Stimulated activated CD4-positive, alpha-beta T cell treated with anti-CD3 and anti-CD28 coated beads, TNF-alpha, amount 100 ng/mL, for 1 hour (primary cell): Measurements from ENCODE around the gene ABCA5.

Experiments used
- DNase-seq, 3 donors: peaks; one replicate each; pipeline ENCODE4 v3.0.0-alpha.2; 2020; ENCODE audit warnings: low read depth in 3 of 3, low spot score in 1 of 3

Gene ABCA5, protein sequence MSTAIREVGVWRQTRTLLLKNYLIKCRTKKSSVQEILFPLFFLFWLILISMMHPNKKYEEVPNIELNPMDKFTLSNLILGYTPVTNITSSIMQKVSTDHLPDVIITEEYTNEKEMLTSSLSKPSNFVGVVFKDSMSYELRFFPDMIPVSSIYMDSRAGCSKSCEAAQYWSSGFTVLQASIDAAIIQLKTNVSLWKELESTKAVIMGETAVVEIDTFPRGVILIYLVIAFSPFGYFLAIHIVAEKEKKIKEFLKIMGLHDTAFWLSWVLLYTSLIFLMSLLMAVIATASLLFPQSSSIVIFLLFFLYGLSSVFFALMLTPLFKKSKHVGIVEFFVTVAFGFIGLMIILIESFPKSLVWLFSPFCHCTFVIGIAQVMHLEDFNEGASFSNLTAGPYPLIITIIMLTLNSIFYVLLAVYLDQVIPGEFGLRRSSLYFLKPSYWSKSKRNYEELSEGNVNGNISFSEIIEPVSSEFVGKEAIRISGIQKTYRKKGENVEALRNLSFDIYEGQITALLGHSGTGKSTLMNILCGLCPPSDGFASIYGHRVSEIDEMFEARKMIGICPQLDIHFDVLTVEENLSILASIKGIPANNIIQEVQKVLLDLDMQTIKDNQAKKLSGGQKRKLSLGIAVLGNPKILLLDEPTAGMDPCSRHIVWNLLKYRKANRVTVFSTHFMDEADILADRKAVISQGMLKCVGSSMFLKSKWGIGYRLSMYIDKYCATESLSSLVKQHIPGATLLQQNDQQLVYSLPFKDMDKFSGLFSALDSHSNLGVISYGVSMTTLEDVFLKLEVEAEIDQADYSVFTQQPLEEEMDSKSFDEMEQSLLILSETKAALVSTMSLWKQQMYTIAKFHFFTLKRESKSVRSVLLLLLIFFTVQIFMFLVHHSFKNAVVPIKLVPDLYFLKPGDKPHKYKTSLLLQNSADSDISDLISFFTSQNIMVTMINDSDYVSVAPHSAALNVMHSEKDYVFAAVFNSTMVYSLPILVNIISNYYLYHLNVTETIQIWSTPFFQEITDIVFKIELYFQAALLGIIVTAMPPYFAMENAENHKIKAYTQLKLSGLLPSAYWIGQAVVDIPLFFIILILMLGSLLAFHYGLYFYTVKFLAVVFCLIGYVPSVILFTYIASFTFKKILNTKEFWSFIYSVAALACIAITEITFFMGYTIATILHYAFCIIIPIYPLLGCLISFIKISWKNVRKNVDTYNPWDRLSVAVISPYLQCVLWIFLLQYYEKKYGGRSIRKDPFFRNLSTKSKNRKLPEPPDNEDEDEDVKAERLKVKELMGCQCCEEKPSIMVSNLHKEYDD (N-terminal part only)

DNA sequence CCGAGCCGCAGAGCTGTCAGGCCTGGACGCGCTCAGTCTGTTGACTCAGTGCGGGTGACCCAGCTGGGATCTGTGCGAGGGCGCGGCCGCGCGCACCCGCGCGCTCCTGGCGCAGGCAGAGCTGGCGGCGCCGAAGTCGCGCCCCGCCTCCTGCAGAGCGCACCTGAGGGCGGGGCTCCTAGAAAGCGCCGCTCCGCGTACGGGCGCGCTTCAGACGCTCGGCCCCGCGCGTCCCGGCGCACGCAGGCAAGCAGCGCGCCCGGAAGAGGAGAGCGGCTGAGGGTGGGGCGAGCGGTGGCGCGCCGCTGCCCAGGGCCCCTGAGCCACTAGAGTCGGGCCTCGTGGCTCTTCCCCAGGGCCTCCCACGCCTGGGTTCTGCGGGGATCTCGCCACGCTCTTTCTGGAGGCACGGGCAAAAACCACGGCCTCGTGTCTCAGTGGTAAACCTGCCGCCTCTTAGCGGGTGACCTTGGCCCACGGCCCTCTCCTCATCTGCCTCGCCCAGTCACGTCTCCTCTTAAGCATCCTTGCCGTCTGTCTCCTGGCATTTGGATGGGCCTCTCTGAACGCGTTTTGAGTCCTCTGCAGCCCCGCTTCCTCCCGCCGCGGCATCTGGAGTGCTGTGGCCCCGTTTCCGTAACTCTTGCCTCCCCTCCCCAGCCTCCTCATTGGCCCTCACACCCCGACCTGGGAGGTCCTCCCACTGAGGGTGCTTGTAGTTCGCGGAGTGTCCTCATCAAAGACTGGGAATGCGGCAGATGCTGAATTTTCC lies at the start of gene ABCA5:
Gene ABCA5 (minus strand): TSS at position 74 of the 772 bp plus-strand sequence. CDS start 12,718 bp downstream, outside the sequence.
- peak; percentile 64 to 81 (median 67) for DNase-seq

DNA sequence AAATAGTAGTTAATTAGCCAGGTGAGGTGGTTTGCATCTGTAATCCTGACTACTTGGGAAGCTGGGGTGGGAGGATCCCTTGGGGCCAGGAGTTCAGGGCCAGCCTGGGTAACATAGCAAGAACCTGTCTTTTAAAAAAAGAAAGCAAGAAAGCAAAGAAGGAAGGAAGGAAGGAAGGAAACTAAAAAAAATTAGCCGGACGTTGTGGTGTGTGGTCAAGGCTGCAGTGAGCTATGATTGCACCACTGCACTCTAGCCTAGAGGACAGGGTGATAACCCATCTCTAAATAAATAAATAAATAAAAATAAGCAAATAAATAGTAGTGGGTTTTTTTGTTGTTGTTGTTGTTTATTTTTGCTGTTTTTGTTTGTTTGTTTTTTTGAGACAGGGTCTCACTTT lies 48.3 kb upstream of the ABCA5 start:
- no peak for DNase-seq

DNA sequence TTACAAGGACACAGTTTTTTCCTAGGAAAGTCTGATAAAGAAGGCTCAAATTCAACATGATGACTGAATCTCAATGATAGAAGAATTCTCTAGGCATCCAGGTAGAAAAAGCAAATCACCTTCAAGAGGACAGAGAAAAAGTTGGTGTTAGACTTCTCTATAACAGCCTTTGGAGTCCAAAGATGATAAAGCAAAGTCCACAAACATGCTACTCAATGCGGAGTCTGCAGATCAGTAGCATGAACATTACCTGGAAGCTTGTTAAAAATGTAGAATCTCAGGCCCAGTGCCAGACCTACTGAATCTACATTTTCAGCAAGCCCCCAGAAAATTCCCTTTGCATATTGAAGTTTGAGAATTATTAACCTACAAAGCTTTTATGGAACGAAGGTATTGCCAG lies 46.1 kb upstream of the ABCA5 start:
- DNase-seq = no peak

DNA sequence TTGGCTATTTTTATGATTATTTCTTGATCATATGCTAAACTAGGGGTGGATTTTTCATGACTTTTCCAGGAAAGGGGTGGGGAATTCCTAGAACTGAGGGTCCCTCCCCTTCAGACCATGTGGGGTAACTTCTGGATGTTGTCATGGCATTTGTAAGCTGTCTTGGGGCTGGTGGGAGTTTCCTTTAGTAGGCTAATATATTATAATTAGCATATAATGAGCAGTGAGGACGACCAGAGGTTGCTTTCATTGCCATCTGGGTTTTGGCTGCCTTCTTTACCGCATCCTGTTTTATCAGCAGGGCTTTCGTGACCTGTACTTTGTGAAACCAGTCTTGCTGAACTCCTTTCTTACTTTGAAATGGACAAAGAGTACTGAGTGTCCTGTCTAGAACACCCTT lies 40.4 kb upstream of the ABCA5 start:
- DNase-seq = no peak

DNA sequence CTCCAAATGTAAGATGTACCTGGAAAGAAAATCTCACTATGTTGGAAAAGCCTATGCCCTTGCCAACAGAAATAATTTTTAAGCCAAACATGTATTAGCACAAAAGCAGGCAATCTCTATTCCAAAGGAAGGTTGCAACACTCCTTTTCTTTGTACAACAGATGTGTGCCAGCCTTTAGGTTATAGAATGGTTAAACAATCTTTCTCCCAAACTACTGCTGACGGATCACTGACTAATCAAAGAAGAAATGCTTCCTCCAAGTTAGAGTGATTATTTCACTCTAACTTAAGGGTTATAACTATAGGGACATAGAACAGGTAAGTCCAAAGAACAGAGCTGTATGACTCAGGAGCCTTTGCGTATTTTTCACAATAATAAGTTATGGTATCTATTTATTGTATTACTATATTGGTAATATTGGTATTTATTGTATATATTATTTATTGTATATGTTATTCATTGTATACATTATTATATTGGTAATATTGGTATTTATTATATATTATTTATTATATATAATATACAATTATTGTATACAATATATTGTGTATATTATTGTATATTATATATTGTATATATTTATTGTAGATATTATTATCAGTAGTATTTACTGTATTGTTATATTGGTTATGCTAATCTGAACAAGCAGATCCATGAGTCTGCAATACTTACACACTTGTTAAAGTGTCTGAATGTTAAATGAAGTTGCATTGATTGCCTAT lies 36.7 kb upstream of the ABCA5 start:
- DNase-seq = no peak

DNA sequence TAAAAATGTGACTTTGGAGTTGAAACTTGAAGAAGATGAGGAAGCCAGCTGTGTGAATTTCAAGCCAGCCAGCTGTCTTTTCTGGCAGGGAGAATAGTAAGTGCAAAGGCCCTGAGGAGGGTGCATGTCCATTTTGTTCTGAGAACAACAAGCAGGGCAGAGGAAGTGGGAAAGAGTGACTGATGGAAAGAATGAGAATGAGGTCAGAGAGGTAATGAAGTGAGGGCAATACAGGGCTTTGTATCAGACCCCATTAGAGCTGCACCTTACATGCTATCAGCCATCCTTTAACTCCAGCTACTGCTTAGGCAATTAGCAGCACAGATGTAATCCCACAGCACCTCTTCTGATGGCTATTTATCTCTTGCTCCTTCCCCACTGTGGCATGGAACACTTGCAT lies 34.2 kb upstream of the ABCA5 start:
- no peak for DNase-seq

DNA sequence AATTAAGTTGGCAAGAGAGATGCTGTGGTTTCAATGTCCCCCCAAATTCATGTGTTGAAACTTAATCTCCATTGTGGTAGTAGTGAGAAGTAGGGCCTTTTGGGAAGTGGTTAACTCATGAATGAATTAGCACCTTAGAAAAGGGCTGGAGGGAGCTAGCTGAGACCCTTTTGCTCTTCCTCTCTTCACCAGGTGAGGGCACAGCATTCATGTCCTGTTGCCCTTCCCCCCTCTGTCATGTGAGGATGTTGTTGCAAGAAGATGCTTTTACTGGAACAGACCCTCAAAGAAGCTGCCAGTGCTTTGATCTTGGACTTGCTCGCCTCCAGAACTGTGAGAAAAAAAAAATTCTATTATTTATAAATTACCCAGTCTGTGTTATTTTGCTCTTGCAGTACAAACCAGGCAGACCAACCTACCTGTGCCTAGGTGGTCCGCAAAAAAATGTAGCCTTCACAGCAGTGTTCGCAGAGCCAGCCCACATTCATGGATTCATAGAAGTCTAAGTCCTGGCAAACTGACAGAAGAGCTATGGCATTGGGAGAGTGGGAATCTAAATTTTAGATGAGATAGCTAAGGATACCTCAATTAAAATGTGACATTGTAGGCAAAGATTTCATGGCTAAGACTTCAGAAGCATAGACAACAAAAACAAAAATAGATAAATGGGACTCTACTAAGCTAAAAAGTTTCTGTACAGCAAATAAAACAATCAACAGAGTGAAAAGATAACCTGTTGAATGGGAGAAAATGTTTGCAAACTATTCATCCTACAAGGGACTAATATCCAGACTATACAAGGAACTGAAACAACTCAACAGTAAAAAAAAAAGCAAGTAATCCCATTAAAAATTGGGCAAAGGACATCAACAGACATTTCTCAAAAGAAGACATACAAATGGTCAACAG lies 32.0 kb upstream of the ABCA5 start:
- no peak for DNase-seq

DNA sequence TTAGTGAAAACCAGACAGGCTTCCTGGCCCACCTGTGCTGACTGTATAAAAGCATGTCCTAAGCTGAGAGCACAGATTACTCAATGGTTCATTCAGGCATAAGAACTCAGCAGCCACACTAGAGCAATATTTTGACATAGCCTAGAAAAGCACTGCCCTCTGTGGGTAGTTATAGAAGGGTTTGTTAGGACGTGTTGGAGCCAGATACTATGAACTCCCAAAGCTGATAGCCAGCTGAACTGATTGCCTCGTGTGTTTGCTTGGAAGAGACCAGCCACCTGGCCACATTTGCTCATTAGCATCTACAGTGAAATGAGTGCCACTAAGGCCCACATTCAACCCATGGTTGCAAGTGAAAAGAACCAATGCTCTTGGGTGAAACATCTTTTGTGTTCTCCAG lies 30.8 kb upstream of the ABCA5 start:
- no peak for DNase-seq

DNA sequence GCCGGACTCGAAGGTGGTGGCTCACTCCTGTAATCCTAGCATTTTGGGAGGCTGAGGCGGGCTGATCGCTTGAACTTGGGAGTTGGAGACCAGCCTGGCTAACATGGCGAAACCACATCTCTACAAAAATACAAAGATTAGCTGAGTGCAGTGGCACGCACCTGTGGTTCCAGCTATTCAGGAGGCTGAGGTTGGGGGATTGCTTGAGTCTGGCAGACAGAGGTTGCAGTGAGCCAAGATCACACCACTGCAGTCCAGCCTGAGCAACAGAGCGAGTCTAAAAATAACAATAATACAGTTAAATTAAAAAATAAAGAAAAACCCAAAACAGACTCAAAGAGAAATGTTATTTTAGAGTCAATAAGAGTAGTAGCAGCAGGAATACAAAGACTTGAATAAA lies 29.7 kb upstream of the ABCA5 start:
- DNase-seq = no peak

DNA sequence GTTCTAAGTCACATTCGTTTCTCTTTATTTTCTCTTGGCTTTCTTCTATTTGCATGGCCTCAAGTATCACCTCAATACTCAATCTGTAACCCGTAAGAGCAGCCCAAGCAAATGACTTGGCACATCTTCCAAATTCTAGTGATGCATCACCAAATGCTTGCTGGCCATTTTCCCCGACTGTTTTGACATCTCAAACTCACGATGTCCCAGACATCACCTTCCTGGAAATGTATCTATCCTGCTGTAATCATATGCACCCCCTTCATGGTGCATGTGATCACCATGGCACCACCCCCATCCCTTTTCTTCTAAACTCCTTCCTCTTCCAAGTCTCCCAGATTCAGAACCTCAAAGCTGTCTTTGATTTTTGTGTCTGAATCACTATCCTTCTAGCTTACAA lies 24.0 kb upstream of the ABCA5 start:
- no peak for DNase-seq

DNA sequence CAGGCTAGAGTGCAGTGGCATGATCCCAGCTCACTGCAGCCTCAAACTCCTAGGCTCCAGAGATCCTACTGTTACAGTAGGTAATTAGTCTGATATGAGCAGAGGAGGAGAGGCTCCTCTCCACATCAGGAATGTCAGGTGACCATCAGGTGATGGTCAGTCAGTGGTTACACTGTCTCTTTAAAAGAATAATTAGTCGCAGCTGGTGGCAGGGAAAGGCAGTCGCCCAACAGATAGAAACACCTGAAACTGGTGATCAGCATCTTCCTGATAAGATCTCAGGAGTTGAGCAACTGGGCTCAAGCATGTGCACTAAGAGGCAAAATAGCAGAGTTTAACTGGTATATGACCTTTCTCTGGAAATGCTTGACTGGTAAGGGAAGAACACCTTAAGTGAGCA lies 21.5 kb upstream of the ABCA5 start:
- no peak for DNase-seq

DNA sequence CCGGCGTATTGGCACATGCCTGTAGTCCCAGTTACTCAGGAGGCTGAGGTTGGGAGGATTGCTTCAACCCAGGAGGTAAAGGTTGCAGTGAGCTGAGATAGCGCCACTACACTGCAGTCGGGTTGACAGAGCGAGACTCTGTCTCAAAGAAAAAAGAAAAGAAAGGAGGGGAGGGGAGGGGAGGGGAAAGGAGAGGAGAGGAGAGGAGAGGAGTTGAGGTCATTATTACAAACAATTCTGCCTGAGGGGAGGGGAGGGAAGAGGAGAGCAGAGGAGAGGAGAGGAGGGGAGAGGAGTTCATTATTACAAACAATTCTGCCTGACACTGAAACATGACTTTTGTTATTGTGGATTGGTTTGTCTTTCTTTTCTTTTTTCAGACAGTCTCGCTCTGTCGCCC lies 19.8 kb upstream of the ABCA5 start:
- no peak for DNase-seq

DNA sequence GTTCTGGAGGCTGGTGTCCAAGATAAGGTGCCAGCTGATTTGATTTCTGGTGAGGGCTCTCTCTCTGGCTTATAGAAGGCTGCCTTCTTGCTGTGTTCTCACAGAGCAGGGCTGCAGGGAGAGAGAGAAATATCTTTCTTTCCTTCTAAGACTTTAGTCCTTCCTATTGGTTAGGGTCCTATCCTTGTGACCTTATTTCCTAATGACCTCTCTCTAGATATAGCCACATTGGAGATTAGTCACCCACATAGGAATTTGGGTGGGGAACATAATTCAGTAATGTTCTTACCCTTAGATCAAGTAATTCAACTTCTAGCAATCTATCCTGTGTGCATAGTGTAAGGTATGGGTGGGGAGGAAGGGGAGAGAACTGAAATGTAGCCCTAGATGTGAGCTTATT lies 18.0 kb upstream of the ABCA5 start:
- no peak for DNase-seq

DNA sequence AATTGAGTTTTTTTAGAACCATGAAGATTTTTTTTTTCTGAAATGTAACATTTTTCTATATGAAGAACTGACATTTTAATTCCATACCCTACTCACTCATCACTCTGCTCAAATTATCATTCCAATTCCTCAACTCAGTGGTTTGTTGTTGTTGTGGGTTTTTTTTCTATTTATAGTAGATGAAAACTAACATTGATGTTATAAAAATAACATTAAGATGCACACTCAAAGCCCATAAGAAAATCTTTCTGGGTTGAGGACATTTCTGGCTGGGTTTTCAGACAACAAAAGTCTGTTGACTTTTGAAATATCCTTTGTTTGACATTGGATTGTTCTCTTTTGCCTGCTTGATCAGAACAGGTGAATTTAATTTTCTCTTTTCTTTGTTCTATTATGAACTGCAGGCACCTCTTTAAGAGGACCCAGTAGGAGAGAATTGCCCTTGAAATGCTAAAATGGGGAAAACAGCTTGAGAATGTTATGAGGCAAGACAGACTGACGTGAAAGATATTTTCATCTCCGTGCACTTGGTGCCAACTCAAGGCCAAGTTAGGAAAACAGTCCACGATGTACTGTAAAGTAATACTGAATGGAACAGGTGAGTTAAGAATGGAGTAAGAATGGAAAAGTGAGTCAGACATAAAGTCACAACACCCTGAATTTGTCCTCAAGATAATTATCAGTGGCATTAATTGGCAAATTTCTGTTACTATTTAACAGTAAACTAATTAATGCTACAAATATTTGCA lies 16.1 kb upstream of the ABCA5 start:
- no peak for DNase-seq

DNA sequence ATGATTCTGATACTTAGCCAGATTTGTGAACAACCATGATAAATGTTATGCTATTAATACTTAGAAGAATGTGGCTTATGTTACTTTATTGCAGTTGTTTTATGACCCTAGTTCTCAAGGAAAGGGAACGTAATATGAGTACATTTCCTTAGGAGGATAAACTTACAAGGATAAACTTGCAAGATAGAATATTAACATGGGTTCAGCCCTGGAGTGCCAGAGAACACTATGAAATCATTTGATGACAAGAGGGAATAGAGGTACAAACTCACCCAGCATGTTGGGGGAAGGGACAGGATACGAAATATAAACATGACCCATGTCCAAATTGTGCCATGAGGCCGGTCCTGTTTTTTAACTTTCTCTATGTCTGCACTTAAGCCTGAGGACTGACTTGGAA lies 13.0 kb upstream of the ABCA5 start:
- no peak for DNase-seq

DNA sequence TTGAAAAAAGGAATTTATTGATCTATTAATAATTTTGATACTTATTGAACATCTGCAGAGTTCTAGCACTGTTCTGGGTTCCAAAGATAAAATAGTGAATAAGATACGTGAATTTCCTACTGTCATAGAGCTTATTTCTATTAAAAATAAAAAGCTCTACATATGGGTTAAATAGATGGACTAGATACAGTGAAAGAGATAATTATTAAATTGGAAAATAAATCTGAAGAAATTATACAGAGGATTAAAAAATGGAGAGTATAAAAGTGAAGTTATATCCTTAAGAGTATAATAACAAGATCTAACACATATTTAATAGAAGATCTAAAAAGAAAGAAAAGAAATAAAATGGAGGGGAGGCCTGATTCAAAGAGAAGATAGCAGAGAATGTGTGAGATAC lies 10.1 kb upstream of the ABCA5 start:
- DNase-seq = no peak

DNA sequence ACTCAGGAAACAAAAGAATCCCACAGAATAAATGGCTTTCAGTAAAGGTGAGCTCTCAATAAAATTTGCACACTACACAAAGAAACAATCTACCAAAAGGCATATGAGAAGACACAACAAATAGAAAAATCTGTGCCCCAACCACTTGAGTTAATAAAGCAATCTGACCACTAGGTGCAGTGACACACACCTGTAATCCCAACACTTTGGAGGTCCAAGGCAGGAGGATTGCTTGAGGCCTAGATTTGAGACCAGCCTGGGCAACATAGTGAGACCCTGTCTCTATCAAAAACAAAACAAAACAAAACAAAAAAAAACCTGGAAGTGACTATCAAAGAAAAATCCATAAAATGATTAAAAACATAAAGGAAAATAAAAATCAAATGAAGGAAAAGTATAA lies 9.6 kb upstream of the ABCA5 start:
- no peak for DNase-seq

DNA sequence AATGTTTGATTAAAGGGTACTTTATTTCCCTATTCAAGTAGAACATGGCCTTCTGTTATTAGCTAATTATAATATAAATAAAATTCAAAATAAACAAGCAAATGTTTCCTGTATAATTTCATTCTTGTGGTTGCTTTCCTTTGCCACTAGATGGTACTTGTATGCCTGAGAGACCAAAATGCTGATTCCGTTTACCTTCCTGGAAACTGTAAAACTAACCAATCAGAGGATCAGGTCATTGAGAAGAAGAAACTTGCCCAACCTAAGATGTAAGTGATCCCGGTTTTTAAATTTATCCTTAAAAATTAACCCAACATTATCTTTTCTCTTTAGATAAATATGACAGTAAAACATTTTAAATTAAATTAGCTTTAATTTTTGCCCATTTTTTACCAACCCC lies 8.1 kb upstream of the ABCA5 start:
- no peak for DNase-seq
